ENCODE measurements around the gene PRMT6. TPM values are rescaled to one million over a fixed set of nuclear protein-coding genes. Genes with fewer than 3 reads are reported as not detected.
"Not testable (repeated sequence)": the region's sequence is repeated elsewhere in the genome, so short reads cannot be mapped to it uniquely, and the experiment has no call there.

The PRMT6 gene
- total and polyA plus RNA-seq, 11 donors = 2.8 to 9.0 (median 4.2) TPM

GRCh38 chr1:107016376-107016978 lies 40.0 kb upstream of the PRMT6 start:
- 63 to 74% (median 69%) methylated on average over 3 of the region's 3 CpGs for WGBS, 4 donors

GRCh38 chr1:107018445-107018844 lies 38.0 kb upstream of the PRMT6 start:
- Histone ChIP-seq H3K27ac (no peak overlapping the region), H3K4me1 (no peaks in the 10 kb centered on the region), H3K36me3 (no peaks in the 10 kb centered on the region), H3K4me3 (no peak overlapping the region), H3K9me3 (no peaks in the 10 kb centered on the region), H3K27me3 (peaks cover 0 to 6% (median 0%) of the 10 kb centered on the region in 9 donors)
- ATAC-seq (no peak), DNase-seq (no peak)
- whole genome bisulfite sequencing, 4 donors = 77 to 90% (median 77%) methylated on average over 5 of the region's 5 CpGs
- intact Hi-C loops (cut with DNase I) = no loop called here
- TF ChIP-seq POLR2A (IDR thresholded peaks at IDR 0.05) (no peak), CTCF (IDR thresholded peaks at IDR 0.05) (no peak)

More at GRCh38 chr1:107016376-107016978, 40.0 kb upstream of the PRMT6 start:
- Histone ChIP-seq H3K27me3 (peaks cover 0 to 6% (median 0%) of the 10 kb centered on the region in 9 donors), H3K4me3 (no peak overlapping the region), H3K36me3 (no peaks in the 10 kb centered on the region), H3K9me3 (no peaks in the 10 kb centered on the region), H3K4me1 (no peaks in the 10 kb centered on the region), H3K27ac (no peak overlapping the region)
- DNase-seq (no peak), ATAC-seq (no peak)
- intact Hi-C loops (cut with DNase I) = no loop called here
- TF ChIP-seq CTCF (IDR thresholded peaks at IDR 0.05) = no peak
- no peak for TF ChIP-seq POLR2A (IDR thresholded peaks at IDR 0.05)

GRCh38 chr1:107019166-107019565 lies 37.3 kb upstream of the PRMT6 start:
- no peaks in the 10 kb centered on the region for H3K9me3 ChIP-seq

GRCh38 chr1:107038874-107039273 lies 17.6 kb upstream of the PRMT6 start:
- H3K27me3 ChIP-seq; H3K27ac ChIP-seq; H3K36me3 ChIP-seq; DNase-seq; H3K4me3 ChIP-seq; H3K9me3 ChIP-seq; H3K4me1 ChIP-seq; intact Hi-C loops (cut with DNase I); ATAC-seq: not testable (repeated sequence)
- 82 to 88% (median 85%) methylated on average over 3 of the region's 3 CpGs for WGBS, 4 donors

More at GRCh38 chr1:107019166-107019565, 37.3 kb upstream of the PRMT6 start:
- H3K4me3 ChIP-seq = no peak overlapping the region
- H3K36me3 ChIP-seq = no peaks in the 10 kb centered on the region
- no peak overlapping the region for H3K27ac ChIP-seq
- H3K27me3 ChIP-seq = peaks cover 0 to 6% (median 0%) of the 10 kb centered on the region in 9 donors
- H3K4me1 ChIP-seq = no peaks in the 10 kb centered on the region
- TF ChIP-seq POLR2A (IDR thresholded peaks at IDR 0.05) (no peak), CTCF (IDR thresholded peaks at IDR 0.05) (no peak)
- 69 to 80% (median 71%) methylated on average over 3 of the region's 3 CpGs for WGBS, 4 donors
- DNase-seq (no peak), ATAC-seq (no peak)
- intact Hi-C loops (cut with DNase I) = no loop called here

GRCh38 chr1:107044310-107045220 lies 11.9 kb upstream of the PRMT6 start:
- intact Hi-C loops (cut with DNase I); H3K36me3 ChIP-seq; H3K27ac ChIP-seq; H3K4me3 ChIP-seq; H3K27me3 ChIP-seq; ATAC-seq; H3K9me3 ChIP-seq; H3K4me1 ChIP-seq; DNase-seq: not testable (repeated sequence)
- WGBS, 4 donors = 92 to 96% (median 95%) methylated on average over 23 to 44 of the region's 44 CpGs
